Measurements from ENCODE around the gene SPEG.

Gene SPEG

GRCh38 chr2:219477179-219477578, 42.5 kb downstream of the SPEG start:
- DNase-seq (ENCODE audit: low read depth in 2 of 2), result no peak

DNA sequence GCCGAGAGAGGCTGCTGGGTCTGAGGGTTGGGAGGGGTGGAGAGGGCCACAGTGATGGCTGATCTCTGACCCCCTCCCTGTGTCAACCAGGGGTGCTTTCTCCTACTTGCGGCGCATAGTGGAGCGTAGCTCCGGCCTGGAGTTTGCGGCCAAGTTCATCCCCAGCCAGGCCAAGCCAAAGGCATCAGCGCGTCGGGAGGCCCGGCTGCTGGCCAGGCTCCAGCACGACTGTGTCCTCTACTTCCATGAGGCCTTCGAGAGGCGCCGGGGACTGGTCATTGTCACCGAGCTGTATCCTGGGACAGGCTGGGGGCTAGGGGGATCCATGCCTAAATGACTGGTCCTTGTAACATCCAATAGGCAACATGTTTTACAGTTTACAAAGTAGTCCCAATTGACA, 43.2 kb downstream of the SPEG start:
- no peak for DNase-seq (ENCODE audit: low read depth in 2 of 2)

- no peak for DNase-seq (ENCODE audit: low read depth in 2 of 2)
Measured at GRCh38 chr2:219478916-219479315, 44.3 kb downstream of the SPEG start.

GRCh38 chr2:219480004-219480403, 45.4 kb downstream of the SPEG start:
- DNase-seq (ENCODE audit: low read depth in 2 of 2), result no peak

- DNase-seq (ENCODE audit: low read depth in 2 of 2), result no peak
Measured at GRCh38 chr2:219482674-219483405, 48.2 kb downstream of the SPEG start.

- no peak for DNase-seq (ENCODE audit: low read depth in 2 of 2)
Measured at GRCh38 chr2:219483451-219484342, 49.1 kb downstream of the SPEG start.

DNA sequence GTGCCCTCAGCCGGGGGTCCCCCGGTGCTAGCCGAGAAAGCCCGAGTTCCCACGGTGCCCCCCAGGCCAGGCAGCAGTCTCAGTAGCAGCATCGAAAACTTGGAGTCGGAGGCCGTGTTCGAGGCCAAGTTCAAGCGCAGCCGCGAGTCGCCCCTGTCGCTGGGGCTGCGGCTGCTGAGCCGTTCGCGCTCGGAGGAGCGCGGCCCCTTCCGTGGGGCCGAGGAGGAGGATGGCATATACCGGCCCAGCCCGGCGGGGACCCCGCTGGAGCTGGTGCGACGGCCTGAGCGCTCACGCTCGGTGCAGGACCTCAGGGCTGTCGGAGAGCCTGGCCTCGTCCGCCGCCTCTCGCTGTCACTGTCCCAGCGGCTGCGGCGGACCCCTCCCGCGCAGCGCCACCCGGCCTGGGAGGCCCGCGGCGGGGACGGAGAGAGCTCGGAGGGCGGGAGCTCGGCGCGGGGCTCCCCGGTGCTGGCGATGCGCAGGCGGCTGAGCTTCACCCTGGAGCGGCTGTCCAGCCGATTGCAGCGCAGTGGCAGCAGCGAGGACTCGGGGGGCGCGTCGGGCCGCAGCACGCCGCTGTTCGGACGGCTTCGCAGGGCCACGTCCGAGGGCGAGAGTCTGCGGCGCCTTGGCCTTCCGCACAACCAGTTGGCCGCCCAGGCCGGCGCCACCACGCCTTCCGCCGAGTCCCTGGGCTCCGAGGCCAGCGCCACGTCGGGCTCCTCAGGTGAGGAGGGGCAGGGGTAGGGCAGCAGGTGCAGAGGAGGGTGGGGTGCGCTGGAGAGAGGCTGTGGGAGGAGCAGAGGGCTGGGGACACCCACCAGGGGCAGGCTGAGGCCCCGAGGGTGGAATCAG, 49.9 kb downstream of the SPEG start:
- DNase-seq (ENCODE audit: low read depth in 2 of 2), result no peak

GRCh38 chr2:219485201-219485580, 50.5 kb downstream of the SPEG start:
- DNase-seq (ENCODE audit: low read depth in 2 of 2), result no peak

- DNase-seq (ENCODE audit: low read depth in 2 of 2), result no peak
Measured at GRCh38 chr2:219486380-219486959, 51.8 kb downstream of the SPEG start.

GRCh38 chr2:219488149-219488843, 53.7 kb downstream of the SPEG start:
- DNase-seq (ENCODE audit: low read depth in 2 of 2), result no peak

- DNase-seq (ENCODE audit: low read depth in 2 of 2), result no peak
Measured at GRCh38 chr2:219488844-219489194, 54.2 kb downstream of the SPEG start.

GRCh38 chr2:219489315-219489714, 54.7 kb downstream of the SPEG start:
- DNase-seq (ENCODE audit: low read depth in 2 of 2), result no peak

DNA sequence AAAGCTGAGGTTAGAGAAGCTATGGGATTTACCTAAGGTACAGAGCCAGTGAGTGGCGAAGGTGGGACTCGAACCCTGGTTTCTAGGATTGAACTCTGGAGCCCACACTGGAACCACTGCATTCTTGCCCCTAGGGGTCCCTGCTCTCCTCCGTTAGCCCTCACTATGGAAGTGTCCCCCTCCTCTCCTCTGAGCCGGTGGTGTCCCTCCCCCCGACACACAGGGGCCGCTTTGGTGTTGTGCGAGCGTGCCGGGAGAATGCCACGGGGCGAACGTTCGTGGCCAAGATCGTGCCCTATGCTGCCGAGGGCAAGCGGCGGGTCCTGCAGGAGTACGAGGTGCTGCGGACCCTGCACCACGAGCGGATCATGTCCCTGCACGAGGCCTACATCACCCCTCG, 55.5 kb downstream of the SPEG start:
- DNase-seq (ENCODE audit: low read depth in 2 of 2), result no peak

- no peak for DNase-seq (ENCODE audit: low read depth in 2 of 2)
Measured at GRCh38 chr2:219490600-219491130, 56.0 kb downstream of the SPEG start.

DNA sequence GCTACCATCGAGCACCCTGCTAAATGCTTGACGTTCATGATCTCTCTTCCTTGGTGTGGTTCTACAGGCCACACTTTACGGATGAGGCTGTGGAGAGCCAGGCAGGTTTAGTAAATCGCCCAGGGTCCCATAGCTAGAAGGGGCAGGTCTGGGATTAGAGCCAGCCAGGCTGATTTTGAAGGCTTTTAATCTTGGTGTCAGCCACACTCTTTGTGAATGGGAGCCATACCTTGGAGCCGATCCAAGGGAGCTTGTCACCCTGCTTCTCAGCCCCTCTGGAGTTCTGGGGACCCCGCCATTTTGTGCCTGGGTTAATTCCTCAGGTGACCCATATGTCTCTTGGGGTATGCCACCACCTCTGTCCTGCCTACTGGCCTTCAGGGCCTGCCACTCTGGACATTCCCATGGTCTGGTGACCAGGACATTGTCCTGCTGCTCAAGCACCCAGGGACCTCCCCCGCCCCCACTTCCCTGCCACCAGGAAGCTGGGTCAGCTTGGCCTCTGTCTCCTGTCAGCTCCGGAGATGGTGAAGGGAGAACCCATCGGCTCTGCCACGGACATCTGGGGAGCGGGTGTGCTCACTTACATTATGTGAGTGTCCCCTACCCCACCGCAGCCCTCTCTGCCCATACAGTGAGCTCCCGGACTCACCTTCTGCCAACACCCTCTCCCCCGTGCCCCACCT, 56.8 kb downstream of the SPEG start:
- DNase-seq (ENCODE audit: low read depth in 2 of 2), result no peak

DNA sequence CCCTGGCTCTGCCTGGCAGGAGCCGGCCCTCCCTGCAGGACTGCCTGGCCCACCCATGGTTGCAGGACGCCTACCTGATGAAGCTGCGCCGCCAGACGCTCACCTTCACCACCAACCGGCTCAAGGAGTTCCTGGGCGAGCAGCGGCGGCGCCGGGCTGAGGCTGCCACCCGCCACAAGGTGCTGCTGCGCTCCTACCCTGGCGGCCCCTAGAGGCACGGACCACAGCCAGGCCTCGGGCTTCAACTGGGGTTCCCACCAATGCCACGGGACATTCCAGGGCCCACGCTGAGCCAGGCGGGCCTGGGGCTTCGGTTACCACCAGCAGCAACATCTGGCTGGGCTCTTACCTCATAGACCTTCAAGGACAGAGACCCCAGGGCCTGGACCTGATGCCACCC, 57.9 kb downstream of the SPEG start:
- DNase-seq (ENCODE audit: low read depth in 2 of 2), result no peak

- DNase-seq (ENCODE audit: low read depth in 2 of 2), result no peak
Measured at GRCh38 chr2:219493086-219493485, 58.4 kb downstream of the SPEG start.

- no peak for DNase-seq (ENCODE audit: low read depth in 2 of 2)
Measured at GRCh38 chr2:219494952-219495530, 60.4 kb downstream of the SPEG start.

- DNase-seq (ENCODE audit: low read depth in 2 of 2), result no peak
Measured at GRCh38 chr2:219495531-219496122, 61.0 kb downstream of the SPEG start.

Data from stimulated activated CD8-positive, alpha-beta memory T cell treated with anti-CD3 and anti-CD28 coated beads, Interleukin-15, amount 100 ng/mL, for 4 hours (primary cell).